Activated CD4-positive, alpha-beta T cell treated with anti-CD3 and anti-CD28 coated beads for 1 hour (primary cell): ENCODE results near the gene DCUN1D3.

Experiments
- DNase-seq: peaks from one replicate; pipeline ENCODE4 v3.0.0-alpha.2; 2020

DCUN1D3 gene

GRCh38 chr16:20918486-20919239, 18.5 kb upstream of the DCUN1D3 start:
- DNase-seq = no peak

DNA sequence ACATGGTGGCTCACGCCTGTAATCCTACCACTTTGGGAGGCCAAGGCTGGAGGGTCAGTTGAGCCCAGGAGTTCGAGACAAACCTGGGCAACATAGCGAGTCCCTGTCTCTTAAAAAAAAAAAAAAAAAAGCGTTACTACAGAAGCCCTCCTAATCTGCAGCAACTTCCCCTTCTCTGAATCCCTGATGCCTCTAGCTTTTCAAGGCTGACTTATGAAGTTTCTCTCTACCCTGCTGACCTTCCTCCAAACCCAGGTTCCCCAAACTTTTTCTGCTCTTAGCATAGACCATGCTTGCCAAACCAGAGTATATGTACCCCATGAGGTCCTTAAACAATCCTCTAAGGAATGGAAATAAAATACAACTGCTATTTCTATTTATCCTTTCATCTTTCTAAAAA, 16.8 kb upstream of the DCUN1D3 start:
- no peak for DNase-seq

DNA sequence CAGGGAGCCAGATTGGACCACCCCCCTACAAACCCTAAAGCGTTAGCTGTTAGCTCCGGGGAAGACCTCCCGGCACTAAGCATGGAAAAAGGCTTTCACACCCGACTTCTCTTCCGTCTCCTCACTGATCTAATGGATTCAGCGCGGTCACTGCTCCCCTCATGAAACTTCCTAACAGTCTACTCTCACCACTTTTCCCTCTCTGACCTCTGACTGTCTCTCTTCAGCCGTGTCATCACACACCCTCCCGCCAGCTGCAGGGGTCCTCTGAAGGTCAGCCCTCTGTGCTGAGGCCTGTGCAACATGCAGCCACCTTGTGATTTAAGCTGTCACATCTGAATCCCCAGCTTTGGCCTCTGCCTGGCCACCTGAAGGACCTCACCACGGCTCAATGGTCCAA, 16.1 kb upstream of the DCUN1D3 start:
- DNase-seq = no peak

GRCh38 chr16:20911361-20911760, 11.2 kb upstream of the DCUN1D3 start:
- DNase-seq = no peak

DNA sequence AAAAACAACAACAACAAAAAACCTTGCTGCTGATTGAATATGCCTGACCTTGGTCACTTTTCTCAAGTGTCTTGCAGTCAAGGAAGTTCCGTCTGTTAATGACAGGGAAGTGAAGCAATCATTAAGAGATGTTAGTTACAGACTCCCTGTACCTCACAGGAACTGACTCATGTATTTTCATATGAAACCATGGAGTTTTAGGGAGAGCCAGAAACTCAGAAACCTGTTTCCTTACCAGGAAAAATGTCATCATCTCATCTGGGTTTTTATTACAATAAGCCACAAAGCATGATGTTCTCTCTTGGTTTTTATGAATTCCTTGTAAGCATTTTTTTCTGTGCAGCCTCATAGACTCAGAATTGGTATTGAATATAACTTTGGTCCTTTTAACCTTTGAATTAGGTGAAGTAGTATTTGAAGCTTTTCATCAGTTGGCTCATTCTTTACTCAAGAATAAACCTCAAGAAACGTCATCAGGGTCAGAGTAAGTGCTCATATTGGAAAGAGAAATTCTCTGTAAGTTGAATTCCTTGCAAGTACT, 10.7 kb upstream of the DCUN1D3 start:
- no peak for DNase-seq

DNA sequence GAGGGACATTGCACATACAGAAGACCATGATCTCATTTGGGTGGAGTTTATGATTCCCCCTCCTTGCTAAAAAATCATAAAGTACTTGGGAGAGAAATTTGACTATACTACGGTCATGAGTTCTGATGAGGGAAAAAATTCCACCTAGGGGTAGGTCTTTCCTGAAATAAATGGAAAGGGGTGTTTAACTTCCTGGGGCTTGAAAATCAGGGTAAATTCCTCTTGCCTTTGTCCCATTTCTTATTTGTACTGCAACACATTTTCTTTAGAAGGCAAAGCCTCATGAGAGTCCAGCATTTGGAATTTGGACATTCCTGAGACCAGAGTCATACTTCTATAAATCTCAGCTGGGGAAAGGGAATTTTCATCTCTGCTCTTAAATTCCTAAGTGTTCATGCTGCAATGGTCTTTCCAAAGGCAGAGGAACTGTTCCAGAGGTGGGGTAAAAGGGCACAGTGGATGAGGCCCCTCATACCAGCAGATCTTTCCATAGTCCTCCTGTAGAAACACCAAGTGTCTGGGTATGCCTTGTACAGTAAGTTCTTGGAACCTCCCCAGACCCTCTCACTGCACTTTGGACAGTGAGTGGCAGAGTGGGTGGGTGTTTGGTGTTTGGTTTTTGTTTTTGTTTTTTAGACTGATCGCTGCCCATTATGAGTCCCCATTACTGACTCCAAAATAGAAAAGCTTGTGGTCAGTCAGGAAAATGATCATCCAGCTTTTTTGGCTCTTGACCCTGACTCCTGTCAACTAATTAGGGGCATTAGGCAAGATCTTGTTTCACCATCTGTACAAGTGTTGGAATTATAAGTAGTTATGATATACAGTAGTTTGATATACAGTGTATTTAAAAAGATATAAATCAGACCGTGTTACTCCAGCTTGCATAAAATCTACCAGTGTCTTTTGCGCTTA, 6.4 kb upstream of the DCUN1D3 start:
- no peak for DNase-seq

DNA sequence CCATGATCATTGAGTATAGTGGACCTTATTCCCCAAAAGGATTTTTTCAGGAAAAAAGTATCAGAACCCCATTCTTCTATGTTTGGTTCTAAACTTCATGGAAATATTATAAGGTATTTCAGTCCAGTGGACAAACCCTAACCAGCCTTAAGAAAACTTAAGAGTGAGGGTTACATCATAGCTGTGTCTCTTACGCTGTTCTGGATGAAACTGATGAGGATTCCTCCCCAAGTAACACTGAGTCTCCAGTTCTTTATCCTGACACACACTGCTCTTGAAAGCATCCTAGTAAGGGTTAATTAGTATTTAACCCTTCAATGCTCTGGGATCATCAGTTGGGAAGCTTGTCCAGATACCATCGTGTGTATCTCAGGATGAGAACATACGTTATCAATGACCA, 5.4 kb upstream of the DCUN1D3 start:
- no peak for DNase-seq

GRCh38 chr16:20904507-20905081, 4.4 kb upstream of the DCUN1D3 start:
- DNase-seq = no peak

DNA sequence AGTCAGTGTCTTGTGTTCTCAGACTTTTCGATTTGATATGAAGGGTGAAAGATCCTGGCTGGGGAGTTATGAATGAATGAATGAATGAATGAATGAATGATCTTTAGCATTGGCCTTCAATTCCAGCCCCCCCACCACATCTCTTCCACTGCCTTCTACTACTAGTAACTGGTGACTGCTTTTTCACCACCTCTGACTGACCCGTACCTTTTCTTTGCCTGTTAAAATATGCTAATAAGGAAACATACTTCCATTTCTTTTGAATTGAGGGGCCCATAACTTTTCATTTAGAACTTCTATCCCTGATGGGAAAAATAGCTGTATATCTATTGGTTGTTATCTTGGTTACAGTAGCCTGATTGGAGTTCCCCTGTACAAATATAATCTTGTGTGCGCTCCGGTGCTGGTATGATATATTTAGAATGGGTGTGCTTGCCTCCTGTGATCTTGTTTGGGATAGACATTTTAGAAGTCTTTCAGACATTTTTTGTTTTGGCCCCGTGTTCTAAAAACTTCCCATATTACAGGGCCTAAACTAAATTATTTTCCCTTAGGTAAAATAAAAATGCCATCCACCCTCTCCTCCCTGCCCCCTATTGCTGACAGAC, 3.8 kb upstream of the DCUN1D3 start:
- DNase-seq = no peak

GRCh38 chr16:20903116-20903898, 3.1 kb upstream of the DCUN1D3 start:
- DNase-seq = no peak

- no peak for DNase-seq
Observed at GRCh38 chr16:20902426-20902825, 2.3 kb upstream of the DCUN1D3 start.

- DNase-seq = peak; percentile 9
Observed at GRCh38 chr16:20901436-20902112, 1.4 kb upstream of the DCUN1D3 start.

- no peak for DNase-seq
Observed at GRCh38 chr16:20901068-20901435, 894 bp upstream of the DCUN1D3 start.

GRCh38 chr16:20899477-20900298, 470 bp downstream of the DCUN1D3 start:
- DNase-seq = peak; percentile 12

DNA sequence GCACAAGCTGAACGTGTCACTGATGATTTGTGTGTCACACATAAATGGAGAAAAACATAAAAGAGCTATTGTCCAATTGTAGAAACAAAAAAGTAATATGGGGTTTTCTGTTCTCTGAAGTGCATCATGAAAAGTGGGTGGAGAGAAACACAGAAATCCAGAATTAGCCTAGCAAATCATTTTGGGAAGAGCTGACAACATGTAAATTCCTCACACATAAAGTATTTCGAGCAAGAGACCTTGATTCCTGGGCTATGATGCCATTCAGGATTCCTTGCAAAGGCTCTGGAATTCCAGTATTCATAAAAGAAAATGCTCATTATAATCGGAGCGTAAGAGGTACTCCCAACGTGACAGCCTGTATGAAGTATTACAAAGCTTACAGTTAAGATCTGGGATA, 1.1 kb downstream of the DCUN1D3 start:
- no peak for DNase-seq

DNA sequence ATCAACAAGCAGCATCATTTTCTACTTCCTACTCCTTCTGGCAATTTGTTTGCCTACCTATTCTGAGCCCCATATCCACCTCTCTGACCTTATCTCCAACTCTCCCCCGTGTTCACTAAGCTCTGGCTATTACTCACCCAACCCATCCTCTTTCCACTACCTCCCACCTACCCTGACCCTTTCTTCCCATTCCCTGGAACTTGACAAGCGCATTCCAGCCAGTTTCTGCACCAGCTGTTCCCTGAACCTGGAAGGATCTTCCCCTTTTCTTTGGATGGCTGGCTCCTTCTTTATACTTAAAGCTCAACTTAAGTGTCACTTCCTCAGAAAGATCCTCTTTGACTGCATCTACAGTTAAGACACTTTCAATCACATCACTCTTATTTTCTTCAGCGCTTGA, 2.2 kb downstream of the DCUN1D3 start:
- DNase-seq = no peak

GRCh38 chr16:20897253-20897897, 2.8 kb downstream of the DCUN1D3 start:
- DNase-seq = no peak

DNA sequence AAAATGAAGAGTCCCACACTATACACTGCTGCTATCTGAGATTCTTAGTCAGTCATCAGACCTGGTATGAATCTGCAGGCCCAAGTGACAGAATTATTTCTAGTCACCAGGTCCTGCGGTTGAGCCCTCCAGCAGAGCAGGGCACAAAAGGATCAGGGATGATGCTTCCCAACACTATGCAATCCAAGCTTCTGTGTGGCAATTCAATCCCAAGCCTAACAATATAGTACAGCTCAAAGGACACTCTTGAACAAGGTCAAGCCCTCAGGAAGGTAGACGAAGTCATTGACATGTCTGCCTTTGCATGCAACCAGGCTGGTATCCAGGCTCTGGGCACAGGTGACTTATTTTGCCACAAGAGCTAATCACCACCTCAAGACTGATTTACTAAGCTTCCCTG, 5.8 kb downstream of the DCUN1D3 start:
- no peak for DNase-seq

DNA sequence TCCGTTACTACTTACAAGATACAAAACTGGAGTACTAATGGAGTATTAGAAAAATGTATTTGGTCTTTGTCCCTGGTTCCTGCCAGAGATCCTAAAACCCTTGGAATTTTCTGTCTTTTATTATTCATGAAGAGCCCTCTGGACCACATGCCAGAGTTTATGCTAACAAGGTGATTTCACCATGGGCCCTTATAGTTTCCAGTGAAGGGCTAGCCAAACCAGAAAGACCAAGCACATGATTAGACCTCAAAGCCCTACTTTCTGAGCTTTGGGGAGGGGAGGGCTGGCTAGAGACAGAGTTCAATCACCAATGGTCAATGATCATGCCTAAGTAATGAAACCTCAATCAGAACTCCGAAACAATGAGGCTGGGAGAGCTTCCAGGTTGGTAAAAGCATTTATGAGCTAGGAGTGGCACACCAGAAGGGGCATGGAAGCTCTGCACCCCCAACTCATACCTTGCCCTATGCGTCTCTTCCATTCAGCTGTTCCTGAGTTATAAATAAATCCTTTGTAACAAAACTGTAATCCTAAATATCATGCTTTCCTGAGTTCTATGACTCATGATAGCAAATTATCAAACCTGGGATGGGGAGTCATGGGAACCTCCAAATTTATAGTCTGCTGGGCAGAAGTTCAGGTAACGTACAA, 10.4 kb downstream of the DCUN1D3 start:
- DNase-seq = no peak

GRCh38 chr16:20887207-20887606, 13.0 kb downstream of the DCUN1D3 start:
- no peak for DNase-seq
